GM12891 (cell line): ENCODE measurements around the gene DCANP1.

Source experiments
- DNase-seq: peaks from one replicate; pipeline ENCODE4 v3.0.0; 2011; ENCODE audit warnings: low spot score; ENCODE audit not compliant: insufficient read length
- FAIRE-seq: peaks from 2 replicates; lab custom pipeline; 2011; peaks lifted over from hg19 to GRCh38; lab: Jason Lieb, UNC
- PAX5 ChIP-seq: IDR thresholded peaks from 2 replicates; pipeline ENCODE4 v1.6.1; 2011; ENCODE audit warnings: low read length, moderate library complexity, mild to moderate bottlenecking; ENCODE audit not compliant: insufficient read depth, severe bottlenecking
- POLR2A ChIP-seq: IDR thresholded peaks from 2 replicates; pipeline ENCODE4 v1.6.1; 2011; ENCODE audit warnings: low read depth, low read length, control low read depth
- POLR2AphosphoS5 ChIP-seq: IDR thresholded peaks from 2 replicates; pipeline ENCODE4 v1.6.1; 2011; ENCODE audit warnings: low read depth, low read length, control low read depth
- POU2F2 ChIP-seq: IDR thresholded peaks from 2 replicates; pipeline ENCODE4 v1.6.1; 2011; ENCODE audit warnings: low read depth, mild to moderate bottlenecking, control low read depth, low read length, moderate library complexity
- SPI1 ChIP-seq: IDR thresholded peaks from 2 replicates; pipeline ENCODE4 v1.6.1; 2011; ENCODE audit warnings: low read depth, low read length, control low read depth
- TAF1 ChIP-seq: IDR thresholded peaks from 2 replicates; pipeline ENCODE4 v1.6.1; 2011; ENCODE audit warnings: low read depth, low read length, control low read depth

Gene DCANP1

GRCh38 chr5:135468541-135468940 is 21.4 kb upstream of the DCANP1 start:
- DNase-seq (no peak), FAIRE-seq (no peak)
- TF ChIP-seq POLR2AphosphoS5: no peak
- no peak for TF ChIP-seq POLR2A
- no peak for TF ChIP-seq SPI1
- no peak for TF ChIP-seq POU2F2
- no peak for TF ChIP-seq TAF1
- no peak for TF ChIP-seq PAX5

GRCh38 chr5:135467871-135468485 is 20.8 kb upstream of the DCANP1 start:
- FAIRE-seq (no peak), DNase-seq (no peak)
- TF ChIP-seq SPI1: no peak
- no peak for TF ChIP-seq POLR2A

GRCh38 chr5:135467051-135467625 is 20.0 kb upstream of the DCANP1 start:
- TF ChIP-seq PAX5 (no peak), POLR2A (no peak), TAF1 (no peak), POLR2AphosphoS5 (no peak), POU2F2 (no peak), SPI1 (no peak)
- DNase-seq (no peak), FAIRE-seq (no peak)

- TF ChIP-seq SPI1 (no peak), TAF1 (no peak), POU2F2 (no peak), POLR2AphosphoS5 (no peak), PAX5 (no peak), POLR2A (no peak)
- FAIRE-seq (peak; percentile 88), DNase-seq (peak; percentile 78)
Measured at GRCh38 chr5:135466178-135467050, 19.3 kb upstream of the DCANP1 start.

- DNase-seq: no peak
- TF ChIP-seq POLR2A (no peak), SPI1 (no peak), POLR2AphosphoS5 (no peak), PAX5 (no peak), TAF1 (no peak)
- FAIRE-seq: no peak
Measured at GRCh38 chr5:135465391-135466122, 18.4 kb upstream of the DCANP1 start.

GRCh38 chr5:135462304-135462703 is 15.2 kb upstream of the DCANP1 start:
- TF ChIP-seq PAX5 (no peak), POU2F2 (no peak), TAF1 (no peak), POLR2A (no peak), SPI1 (no peak)
- DNase-seq (peak; percentile 58), FAIRE-seq (peak; percentile 51)

- FAIRE-seq (no peak), DNase-seq (no peak)
- no peak for TF ChIP-seq POLR2A
- TF ChIP-seq PAX5: no peak
- no peak for TF ChIP-seq TAF1
- no peak for TF ChIP-seq SPI1
- TF ChIP-seq POU2F2: no peak
- TF ChIP-seq POLR2AphosphoS5: no peak
Measured at GRCh38 chr5:135461481-135462151, 14.5 kb upstream of the DCANP1 start.

- no peak for DNase-seq
- FAIRE-seq: no peak
- TF ChIP-seq POLR2A (no peak), POLR2AphosphoS5 (no peak), SPI1 (no peak), POU2F2 (no peak), PAX5 (no peak), TAF1 (no peak)
Measured at GRCh38 chr5:135460246-135461033, 13.3 kb upstream of the DCANP1 start.

- FAIRE-seq: no peak
- DNase-seq: no peak
- TF ChIP-seq POU2F2: no peak
- no peak for TF ChIP-seq PAX5
- no peak for TF ChIP-seq POLR2AphosphoS5
- TF ChIP-seq TAF1: no peak
- TF ChIP-seq SPI1: no peak
- TF ChIP-seq POLR2A: no peak
Measured at GRCh38 chr5:135458921-135459331, 11.8 kb upstream of the DCANP1 start.
